ENCODE measurements around the gene ADGRE3.

Gene ADGRE3

GRCh38 chr19:14695471-14695870, 20.8 kb upstream of the ADGRE3 start:
- Histone ChIP-seq H4K20me1 (ENCODE audit: insufficient read depth, low read length) (no peaks in the 10 kb centered on the region), H3K36me3 (ENCODE audit: insufficient read depth, low read length) (peaks cover 24% of the 10 kb centered on the region), H2AFZ (ENCODE audit: low read length) (no peak overlapping the region), H3K27ac (ENCODE audit: low read depth, low read length, poor library complexity, severe bottlenecking) (no peak overlapping the region), H3K4me2 (ENCODE audit: low read length) (no peak overlapping the region), H3K27me3 (ENCODE audit: insufficient read depth, low read length) (no peaks in the 10 kb centered on the region), H3K79me2 (ENCODE audit: insufficient read depth, low read length) (no peaks in the 10 kb centered on the region), H3K4me3 (ENCODE audit: low read depth, low read length, poor library complexity, severe bottlenecking) (no peak overlapping the region), H3K9me3 (ENCODE audit: low read length) (no peaks in the 10 kb centered on the region), H3F3A (ENCODE audit: insufficient read depth, low read length) (no peaks in the 10 kb centered on the region), H3K4me1 (ENCODE audit: insufficient read depth, low read length, severe bottlenecking) (peaks cover 10% of the 10 kb centered on the region), H3K9ac (ENCODE audit: low read length) (no peak overlapping the region), H3K9me2 (ENCODE audit: low read depth, low read length) (no peaks in the 10 kb centered on the region)
- TF ChIP-seq EZH2 (IDR thresholded peaks at IDR 0.05; ENCODE audit: borderline replicate concordance, low read length) (no peak), CTCF (IDR thresholded peaks at IDR 0.05; ENCODE audit: low read length) (no peak)

GRCh38 chr19:14694641-14695266, 20.1 kb upstream of the ADGRE3 start:
- H3K79me2 ChIP-seq (ENCODE audit: insufficient read depth, low read length): no peaks in the 10 kb centered on the region
- no peak overlapping the region for H3K9ac ChIP-seq (ENCODE audit: low read length)
- H2AFZ ChIP-seq (ENCODE audit: low read length): no peak overlapping the region

GRCh38 chr19:14689598-14690503, 15.2 kb upstream of the ADGRE3 start, which contains the start of gene ZNF333:
TSS of gene ZNF333 (plus strand) at chr19:14690048. CDS start at chr19:14693492, 3,444 bp downstream.
- no peaks in the 10 kb centered on the region for H3K27me3 ChIP-seq (ENCODE audit: insufficient read depth, low read length)
- no peaks in the 10 kb centered on the region for H3K9me3 ChIP-seq (ENCODE audit: low read length)
- no peaks in the 10 kb centered on the region for H4K20me1 ChIP-seq (ENCODE audit: insufficient read depth, low read length)
- TF ChIP-seq CTCF (IDR thresholded peaks at IDR 0.05; ENCODE audit: low read length) (no peak), EZH2 (IDR thresholded peaks at IDR 0.05; ENCODE audit: borderline replicate concordance, low read length) (no peak)
- no peaks in the 10 kb centered on the region for H3K9me2 ChIP-seq (ENCODE audit: low read depth, low read length)
- H2AFZ ChIP-seq (ENCODE audit: low read length): peak within 1 kb of the TSS; percentile 94
- H3K79me2 ChIP-seq (ENCODE audit: insufficient read depth, low read length): no peaks in the 10 kb centered on the region
- H3F3A ChIP-seq (ENCODE audit: insufficient read depth, low read length): peaks cover 8% of the 10 kb centered on the region
- H3K4me3 ChIP-seq (ENCODE audit: low read depth, low read length, poor library complexity, severe bottlenecking): peak within 1 kb of the TSS; percentile 74
- H3K9ac ChIP-seq (ENCODE audit: low read length): peak within 1 kb of the TSS; percentile 75
- peak within 1 kb of the TSS; percentile 94 for H3K27ac ChIP-seq (ENCODE audit: low read depth, low read length, poor library complexity, severe bottlenecking)
- no peaks in the 10 kb centered on the region for H3K36me3 ChIP-seq (ENCODE audit: insufficient read depth, low read length)
- peak within 1 kb of the TSS; percentile 85 for H3K4me2 ChIP-seq (ENCODE audit: low read length)
- H3K4me1 ChIP-seq (ENCODE audit: insufficient read depth, low read length, severe bottlenecking): peaks cover 24% of the 10 kb centered on the region

More at GRCh38 chr19:14694641-14695266, 20.1 kb upstream of the ADGRE3 start:
- H3K27me3 ChIP-seq (ENCODE audit: insufficient read depth, low read length): no peaks in the 10 kb centered on the region
- H3K4me1 ChIP-seq (ENCODE audit: insufficient read depth, low read length, severe bottlenecking): peaks cover 12% of the 10 kb centered on the region
- H3K9me2 ChIP-seq (ENCODE audit: low read depth, low read length): no peaks in the 10 kb centered on the region
- H3K9me3 ChIP-seq (ENCODE audit: low read length): no peaks in the 10 kb centered on the region
- no peaks in the 10 kb centered on the region for H4K20me1 ChIP-seq (ENCODE audit: insufficient read depth, low read length)
- H3K27ac ChIP-seq (ENCODE audit: low read depth, low read length, poor library complexity, severe bottlenecking): no peak overlapping the region
- H3K4me3 ChIP-seq (ENCODE audit: low read depth, low read length, poor library complexity, severe bottlenecking): no peak overlapping the region
- H3K4me2 ChIP-seq (ENCODE audit: low read length): no peak overlapping the region
- TF ChIP-seq EZH2 (IDR thresholded peaks at IDR 0.05; ENCODE audit: borderline replicate concordance, low read length): no peak
- TF ChIP-seq CTCF (IDR thresholded peaks at IDR 0.05; ENCODE audit: low read length): no peak
- no peaks in the 10 kb centered on the region for H3F3A ChIP-seq (ENCODE audit: insufficient read depth, low read length)
- peaks cover 17% of the 10 kb centered on the region for H3K36me3 ChIP-seq (ENCODE audit: insufficient read depth, low read length)

Measured in OCI-LY1 (cell line).